Hematopoietic multipotent progenitor cell treated with erythropoietin and hydrocortisone succinate and interleukin-3 and kit ligand, for 17 days (in vitro differentiated cells): ENCODE results near the gene PTPRN2.
"Not testable (repeated sequence)": the region's sequence is repeated elsewhere in the genome, so short reads cannot be mapped to it uniquely, and the experiment has no call there.

Experiments used
- DNase-seq: peaks from one replicate; pipeline ENCODE4 v3.0.0-alpha.2; 2015; ENCODE audit warnings: low spot score

The PTPRN2 gene

DNA sequence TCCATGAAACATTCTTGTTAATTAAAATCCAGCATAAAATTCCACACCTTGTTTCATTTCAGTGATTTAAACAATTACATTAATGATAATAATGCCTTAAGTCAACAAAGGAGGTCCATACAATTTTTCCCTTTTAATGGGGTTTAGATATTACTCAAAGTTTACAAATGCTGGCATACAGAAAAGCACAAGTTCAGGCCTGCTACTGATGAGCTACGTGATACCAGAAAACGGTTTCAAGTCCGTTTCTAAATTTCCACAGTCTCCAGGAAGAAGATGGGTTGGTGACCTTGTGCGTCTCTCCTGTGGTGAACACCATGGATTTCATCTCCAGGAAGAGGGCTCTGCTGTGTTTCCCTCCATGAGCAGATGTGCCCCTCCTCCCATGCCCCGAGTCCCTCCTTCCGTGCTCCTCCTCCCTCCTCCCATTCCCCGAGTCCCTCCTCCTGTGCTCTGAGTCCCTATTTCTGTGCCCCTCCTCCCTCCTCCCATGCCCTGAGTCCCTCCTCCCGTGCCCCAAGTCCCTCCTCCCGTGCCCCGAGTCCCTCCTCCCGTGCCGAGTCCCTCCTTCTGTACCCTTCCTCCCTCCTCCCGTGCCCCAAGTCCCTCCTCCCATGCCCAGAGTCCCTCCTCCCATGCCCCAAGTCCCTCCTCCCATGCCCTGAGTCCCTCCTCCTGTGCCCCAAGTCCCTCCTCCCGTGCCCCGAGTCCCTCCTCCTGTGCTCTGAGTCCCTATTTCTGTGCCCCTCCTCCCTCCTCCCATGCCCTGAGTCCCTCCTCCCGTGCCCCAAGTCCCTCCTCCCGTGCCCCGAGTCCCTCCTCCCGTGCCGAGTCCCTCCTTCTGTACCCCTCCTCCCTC lies 201.9 kb downstream of the PTPRN2 start:
- DNase-seq = not testable (repeated sequence)

DNA sequence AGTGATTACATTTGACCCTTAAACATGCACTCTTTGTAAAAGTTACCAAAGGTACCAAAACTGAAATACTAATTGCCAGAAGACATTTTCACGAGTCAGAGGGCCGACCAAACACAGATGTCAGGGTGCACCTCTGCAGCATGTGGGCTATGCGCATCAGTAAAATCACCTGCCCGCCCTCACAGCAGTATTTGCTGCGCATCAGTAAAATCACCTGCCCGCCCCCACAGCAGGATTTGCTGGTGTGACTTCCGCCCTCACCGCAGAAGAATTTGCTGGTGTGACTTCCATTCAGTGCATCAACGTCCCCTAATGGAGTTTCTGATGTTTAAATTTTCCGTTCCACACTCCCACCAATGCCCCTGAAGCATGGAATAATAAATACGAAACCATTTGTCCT lies 202.9 kb downstream of the PTPRN2 start:
- no peak for DNase-seq

DNA sequence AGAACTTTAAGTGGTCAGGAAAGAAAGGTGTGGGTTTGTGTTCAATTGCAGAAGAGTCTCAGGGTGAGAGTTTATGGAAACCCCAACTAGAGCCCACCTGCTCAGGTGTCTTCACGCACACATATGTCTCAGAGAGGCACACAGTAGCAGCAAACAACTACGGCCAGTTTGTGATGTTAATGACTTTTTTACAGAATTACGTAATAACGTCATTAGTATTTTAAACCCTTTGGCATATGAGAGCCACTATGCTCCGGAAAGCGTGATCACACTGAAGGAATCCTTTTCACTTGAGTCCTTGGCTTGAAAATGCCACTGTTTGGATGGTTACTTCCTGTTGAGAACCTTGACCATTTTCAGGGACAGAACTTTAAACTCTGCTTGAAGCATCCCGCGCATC lies 204.0 kb downstream of the PTPRN2 start:
- DNase-seq = no peak

DNA sequence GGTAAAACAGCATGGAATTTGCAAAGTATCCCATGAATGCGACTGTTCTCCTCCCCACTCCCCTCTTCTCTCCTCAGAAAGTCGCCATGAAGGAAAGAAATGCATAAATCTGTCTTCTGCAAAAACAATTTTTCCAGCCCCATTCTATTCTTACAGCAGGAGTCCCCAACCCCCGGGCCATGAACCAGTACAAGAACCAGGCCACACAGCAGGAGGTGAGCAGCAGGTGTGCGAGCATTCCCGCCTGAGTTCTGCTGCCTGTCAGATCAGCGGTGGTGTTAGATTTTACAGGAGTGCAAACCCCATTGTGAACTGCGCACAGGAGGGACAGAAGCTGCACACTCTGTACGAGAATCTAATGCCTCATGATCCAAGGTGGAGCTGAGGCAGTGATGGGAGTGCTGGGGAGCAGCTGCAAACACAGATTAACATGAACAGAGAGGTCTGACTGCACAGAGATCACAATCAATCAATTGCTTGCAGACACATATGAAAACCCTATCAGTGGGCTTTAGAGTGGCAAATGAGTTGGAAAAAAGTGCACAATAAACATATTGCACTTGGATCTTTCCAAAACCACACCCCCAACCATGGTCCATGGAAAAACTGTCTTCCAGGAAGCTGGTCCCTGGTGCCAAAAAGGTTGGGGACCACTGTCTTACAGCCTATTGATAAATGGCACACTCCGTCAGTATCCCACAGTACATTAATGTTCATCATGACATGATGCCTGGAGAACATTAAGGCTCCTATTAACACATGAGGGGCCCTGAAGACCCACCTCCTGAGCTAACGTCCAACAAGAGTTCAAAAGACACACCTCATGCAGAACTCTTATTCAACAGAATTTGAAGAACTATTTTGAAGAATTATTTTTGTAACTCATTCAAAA lies 205.0 kb downstream of the PTPRN2 start:
- no peak for DNase-seq

DNA sequence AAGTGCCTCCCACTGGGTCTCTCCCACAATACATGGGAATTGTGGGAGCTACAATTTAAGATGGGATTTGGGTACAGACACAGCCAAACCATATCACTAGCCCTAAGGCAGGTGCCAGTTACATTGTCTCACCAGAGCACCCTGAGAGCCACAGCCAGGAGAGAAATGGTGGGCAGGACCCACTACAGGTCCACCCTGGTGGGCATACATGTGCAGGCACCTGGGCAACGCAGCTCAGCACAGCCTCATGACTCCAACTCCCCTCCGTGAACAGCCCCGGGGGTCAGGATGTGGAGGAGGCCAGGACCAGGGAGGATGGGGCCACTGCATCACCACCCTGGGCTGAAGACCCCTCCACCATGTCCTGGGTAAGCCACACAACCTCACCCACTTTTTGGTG lies 205.7 kb downstream of the PTPRN2 start:
- DNase-seq = no peak

DNA sequence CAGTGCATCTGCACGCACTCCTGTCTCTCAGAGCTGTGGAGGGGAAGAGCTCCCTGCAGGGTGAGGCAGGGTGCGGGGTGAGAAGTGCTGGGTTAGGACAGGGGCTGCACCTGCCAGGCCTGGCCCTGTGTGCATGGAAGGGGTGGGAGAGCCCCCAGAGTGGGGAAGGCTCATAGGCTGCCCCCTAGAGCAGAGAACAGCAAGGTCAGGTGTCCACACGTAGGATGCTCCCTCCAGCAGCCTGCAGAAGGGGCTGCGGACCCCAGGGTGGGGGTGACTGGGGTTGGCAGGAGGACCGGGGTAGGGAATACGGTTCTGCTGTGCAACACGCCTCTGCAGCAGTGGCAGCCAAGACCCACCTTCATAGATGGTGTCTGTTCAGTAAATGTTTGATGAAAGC lies 208.6 kb downstream of the PTPRN2 start:
- no peak for DNase-seq

DNA sequence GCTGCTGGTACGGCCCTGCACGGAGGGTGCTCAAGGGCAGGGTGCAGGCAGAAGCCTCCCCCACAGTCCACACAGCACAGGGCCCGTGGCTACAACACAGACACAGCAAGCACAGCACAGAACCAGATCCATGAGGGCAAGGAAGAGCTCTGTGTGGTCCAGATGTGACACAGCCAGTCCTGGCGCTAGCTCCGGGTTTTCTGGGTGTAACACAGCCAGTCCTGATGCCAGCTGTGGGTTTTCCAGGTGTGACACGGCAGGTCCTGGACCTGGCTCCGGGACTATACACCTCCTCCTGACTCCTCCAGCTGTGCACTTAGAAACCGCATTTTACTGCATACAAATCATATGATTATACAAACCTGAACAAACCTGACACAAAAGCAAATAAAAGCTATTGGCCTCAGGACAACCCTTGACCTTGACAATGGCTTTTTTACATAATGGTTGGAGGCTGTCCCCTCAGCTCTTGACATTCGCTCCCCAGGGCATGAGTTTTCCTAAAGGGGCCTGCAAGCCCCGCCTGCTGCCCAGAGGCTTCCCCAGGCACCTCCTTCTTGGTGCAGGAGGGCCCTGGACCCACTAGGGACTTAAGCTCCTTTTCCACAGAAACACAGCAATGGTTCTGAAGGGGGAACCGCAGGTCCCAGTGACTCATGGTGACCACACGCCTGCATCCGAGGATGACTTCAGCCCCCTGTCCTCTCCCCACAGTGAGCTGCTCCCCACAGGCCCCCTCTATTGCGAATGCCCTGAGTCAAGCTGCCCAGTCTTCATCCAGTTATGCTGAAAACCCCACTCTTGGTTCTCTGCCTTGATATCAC lies 209.6 kb downstream of the PTPRN2 start:
- no peak for DNase-seq

DNA sequence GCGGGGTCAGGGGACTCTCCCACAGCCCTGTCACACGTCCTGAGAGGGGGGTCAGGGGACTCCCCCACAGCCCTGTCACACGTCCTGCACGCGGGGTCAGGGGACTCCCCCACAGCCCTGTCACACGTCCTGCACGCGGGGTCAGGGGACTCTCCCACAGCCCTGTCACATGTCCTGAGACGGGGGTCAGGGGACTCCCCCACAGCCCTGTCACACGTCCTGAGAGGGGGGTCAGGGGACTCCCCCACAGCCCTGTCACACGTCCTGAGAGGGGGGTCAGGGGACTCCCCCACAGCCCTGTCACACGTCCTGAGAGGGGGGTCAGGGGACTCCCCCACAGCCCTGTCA lies 210.8 kb downstream of the PTPRN2 start:
- DNase-seq = not testable (repeated sequence)

DNA sequence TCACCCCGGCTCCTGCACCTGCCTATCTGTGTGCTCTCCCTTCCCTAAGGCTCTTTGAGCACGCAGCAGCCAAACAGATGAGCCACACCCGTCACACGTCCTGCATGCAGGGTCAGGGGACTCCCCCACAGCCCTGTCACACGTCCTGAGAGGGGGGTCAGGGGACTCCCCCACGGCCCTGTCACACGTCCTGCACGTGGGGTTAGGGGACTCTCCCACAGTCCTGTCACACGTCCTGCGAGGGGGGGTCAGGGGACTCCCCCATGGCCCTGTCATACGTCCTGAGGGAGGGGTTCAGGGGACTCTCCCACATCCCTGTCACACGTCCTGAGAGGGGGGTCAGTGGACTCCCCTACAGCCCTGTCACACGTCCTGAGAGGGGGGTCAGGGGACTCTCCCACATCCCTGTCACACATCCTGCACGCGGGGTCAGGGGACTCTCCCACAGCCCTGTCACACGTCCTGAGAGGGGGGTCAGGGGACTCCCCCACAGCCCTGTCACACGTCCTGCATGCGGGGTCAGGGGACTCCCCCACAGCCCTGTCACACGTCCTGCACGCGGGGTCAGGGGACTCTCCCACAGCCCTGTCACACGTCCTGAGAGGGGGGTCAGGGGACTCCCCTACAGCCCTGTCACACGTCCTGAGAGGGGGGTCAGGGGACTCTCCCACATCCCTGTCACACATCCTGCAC lies 211.3 kb downstream of the PTPRN2 start:
- not testable (repeated sequence) for DNase-seq

DNA sequence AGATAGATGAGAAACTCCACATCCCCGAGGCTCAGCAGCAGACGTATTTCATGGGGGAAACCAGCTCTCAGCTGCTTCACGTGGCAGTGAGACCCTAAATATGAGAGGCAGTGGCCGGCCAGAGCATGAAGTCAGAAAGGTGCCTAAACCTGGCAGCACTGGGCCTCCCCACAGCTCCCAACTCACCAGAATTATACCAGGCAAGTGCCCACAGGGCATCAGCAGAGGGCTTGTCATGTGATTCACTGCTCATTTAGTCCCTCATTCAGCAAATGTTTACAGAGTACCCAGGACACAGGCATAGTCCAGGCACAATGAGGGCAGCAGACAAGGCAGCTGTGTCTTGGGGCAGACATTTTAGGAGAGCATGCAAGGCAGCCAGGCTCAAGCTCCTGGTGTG lies 212.6 kb downstream of the PTPRN2 start:
- no peak for DNase-seq

DNA sequence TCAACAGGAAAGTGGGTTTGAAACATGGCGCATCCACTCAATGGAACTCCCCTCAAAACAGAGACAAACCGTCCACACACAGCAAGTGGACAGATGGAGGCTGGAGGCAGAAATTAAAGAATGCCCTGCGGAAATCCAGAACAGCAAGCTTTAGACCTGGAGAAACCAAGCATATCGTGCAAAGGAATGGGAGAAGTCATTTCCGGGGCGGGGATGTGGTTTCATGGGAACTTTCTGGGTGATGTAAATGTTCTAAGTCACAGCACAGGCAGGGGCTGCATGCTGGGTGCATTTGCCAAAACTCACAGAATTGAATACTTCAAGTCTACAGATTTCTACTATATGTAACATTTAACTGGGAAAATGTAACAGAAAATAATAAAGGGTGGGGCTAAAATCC lies 213.0 kb downstream of the PTPRN2 start:
- no peak for DNase-seq

DNA sequence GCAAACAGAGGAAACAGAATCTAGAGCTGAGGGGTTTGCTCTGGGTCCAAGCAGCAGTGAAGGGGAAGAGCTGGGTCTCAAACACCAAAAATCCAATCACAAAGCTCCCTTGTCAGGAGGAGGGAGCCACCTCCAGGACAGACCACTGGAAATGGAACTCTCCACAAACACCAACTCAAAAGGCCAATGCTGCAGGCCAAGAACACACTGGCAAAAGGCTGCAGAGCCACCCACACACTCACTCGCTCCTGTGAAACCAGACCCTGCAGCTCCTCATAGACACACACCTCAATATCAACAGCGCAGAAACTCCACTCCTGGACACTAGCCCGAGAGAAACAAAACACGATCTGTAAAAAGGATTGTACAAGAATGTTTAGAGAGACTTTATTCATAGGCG lies 213.5 kb downstream of the PTPRN2 start:
- DNase-seq = no peak

DNA sequence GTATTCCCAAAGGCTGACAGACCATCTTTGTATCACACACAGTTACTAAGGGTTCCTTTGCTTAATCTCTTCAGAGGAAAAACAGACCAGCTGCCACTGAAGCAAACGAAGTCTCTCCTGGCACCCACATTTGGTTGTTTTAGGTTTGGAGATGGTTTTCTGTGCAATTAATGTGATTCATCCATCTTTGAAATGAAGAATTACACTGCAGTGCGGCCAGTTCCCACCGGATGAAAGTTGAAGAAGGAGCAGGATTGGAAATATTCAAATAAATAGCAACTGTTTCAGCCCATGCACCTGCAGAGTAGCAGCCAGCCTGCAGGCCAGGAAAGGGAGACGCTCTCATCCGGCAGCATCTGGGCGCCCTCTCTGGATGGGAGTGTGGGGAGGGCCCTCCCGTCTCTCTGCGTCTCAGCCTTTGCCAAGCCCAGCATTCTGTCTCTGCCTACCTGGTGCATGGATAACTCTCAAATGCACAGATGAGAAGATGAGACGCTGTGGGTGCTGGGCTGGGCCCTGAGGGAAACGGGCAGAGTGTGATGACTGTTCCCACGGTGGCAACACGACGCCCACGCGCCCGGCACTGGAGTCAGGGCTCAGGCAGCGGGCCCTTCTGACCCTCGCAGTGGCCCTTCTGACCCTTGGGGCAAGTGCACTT lies 214.0 kb downstream of the PTPRN2 start:
- DNase-seq = no peak

DNA sequence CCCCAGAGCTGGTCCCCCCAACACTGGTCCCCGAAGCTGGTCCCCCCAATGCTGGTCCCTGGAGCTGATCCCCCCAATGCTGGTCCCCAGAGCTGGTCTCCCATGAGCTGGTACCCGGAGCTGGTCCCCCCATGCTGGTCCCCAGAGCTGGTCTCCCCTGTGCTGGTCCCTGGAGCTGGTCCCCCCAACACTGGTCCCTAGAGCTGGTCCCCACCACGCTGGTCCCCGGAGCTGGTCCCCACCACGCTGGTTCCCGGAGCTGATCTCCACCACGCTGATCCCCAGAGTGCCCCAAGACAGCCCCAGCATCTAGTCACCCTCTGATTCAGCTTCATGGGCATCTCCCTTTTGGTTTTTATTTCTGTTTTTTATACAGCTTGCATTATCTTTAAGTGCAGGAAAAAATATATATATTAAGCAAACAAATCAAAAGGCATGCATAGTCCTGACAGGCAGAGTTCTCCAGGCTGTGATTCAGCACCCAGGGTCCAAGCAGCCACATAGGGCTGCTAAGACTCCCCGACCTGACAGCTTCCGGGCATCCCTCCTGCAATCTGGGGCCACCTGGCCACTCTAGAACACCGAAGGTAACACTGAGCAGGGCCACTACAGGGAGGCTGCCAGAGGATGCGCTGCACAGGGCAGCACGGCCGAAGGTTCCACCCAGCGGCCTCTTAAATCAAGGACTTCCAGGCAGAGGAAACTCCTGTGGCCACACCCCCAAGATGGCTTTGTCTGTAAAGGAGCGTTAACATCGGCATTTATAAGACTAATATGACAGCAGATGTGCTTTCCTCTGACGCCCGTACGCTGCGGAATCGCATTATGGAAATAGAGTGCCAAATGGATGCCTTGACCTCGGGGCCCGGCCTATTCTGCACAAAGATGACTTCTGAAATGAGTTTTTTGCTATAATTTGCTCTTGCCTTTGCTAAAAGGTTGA lies 215.0 kb downstream of the PTPRN2 start:
- DNase-seq = no peak

DNA sequence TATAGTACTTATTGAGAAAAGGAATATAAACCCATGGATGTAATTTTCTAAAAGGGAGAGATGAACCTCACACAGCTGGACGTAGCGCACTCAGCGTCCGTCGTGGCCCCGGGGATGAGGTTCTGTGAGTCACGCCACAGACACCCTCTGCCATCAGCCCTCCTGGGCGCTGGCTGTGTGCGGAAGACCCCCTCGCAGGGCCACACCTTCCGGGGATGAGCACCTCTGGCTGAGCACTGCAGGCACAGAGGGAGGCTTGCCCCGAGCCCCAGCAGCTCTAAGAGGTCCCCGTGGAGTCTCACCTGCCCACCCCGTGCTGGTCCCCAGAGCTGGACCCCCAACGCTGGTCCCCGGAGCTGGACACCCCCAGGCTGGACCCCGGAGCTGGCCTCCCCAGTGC lies 215.8 kb downstream of the PTPRN2 start:
- DNase-seq = no peak

DNA sequence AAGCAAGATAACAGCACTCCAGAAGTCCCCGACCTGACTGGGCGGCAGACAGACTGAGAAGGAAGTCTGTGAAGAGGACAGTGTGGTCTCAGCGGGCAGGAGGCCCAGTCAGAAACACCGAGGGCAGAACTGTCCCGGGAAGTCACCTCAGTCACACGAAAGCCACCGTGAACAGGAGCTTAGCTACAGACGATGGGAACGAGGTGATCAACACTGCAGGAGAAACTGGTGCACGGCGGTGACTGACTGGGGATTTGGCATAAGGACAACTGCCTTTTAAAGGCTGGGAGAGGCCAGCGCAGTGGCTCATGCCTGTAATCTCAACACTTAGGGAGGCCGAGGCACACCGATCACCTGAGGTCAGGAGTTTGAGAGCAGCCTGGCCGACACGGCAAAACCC lies 217.8 kb downstream of the PTPRN2 start:
- no peak for DNase-seq

DNA sequence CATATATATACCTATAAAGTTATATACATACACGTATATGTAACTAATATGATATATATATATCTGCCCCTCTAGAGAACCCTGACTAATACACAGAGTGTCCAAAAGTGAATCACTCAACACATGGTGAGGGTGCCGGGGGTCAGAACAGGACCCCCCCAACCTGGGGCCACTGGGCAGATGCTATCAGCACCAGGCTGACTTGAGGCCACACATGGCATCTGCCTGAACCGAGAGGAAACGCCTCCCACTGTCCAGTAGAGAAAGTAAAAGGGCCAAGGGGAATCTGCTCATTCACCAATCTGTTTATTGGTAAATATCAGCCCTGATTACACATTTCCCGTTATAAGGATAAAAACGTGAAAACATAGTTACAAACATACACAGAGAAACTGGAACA lies 218.3 kb downstream of the PTPRN2 start:
- DNase-seq = no peak

DNA sequence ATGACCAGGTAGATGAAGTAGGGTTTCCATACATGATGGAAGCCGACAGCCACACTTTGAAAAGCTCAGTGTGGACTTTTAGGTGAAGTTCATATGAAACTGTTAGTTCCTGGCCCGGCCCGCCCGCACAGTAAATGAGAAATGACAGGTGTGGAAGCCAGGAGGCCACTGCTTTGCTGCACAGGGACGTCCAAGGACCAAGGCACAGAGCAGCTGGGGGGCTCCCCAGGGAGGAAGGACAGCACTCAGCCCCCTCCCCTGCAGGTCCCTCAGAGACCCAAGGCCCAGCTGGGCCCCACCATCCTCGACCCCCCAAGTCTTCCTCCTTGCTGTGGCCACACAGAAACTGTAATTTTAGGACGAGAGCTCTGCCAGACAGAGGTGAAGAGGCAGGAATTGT lies 219.2 kb downstream of the PTPRN2 start:
- no peak for DNase-seq

DNA sequence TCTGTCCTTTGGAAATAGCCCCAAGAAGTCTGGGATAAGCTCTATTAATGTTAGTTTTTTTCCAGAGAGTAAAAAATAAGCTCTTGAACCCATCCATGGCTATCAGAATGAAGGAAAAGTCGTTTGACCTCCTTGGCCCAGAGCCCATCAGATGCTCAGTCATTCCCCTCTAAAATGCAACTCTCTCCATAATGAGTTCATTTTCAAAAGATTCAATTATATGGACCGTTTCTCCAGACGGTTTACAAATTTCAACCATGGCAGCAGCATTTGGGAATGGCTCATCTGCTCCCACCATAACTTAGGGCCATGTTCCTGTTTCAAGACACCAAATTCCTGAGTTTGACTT lies 220.0 kb downstream of the PTPRN2 start:
- no peak for DNase-seq

DNA sequence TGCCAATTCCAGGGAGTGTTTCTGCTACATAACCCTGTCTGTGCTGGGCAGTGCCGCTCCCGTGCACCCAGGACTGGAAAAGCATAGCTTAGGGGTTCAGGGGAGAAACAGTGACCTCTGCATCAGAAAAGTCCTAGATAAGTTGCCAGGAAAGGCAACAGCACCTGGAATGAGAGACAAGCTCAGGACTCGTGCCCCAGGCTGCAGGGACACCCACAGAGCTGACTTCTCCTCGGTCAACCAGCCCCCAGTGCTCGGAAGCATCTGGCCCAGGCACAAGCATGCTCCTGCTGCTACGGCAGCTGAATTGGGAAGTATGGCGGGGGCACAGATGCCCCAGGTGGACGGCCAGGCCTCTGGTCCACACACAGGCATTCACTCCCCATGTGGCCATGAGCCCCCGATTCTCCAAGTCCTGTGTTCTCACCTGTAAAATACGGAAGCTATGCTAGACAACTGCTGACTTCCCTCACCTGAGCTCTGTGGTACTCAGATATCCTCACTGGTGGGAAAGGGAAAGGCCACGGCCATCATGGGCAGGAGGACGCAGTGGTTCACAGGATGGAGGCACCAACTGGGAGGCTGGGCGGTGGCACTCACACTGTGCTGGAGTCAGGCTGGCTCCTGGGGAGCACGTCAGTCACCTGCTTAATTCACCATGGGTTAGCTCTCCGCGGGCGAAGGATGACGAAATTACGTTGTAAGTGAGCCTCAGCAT lies 220.5 kb downstream of the PTPRN2 start:
- DNase-seq = no peak
